ENCODE data around the gene IL10.

DNA sequence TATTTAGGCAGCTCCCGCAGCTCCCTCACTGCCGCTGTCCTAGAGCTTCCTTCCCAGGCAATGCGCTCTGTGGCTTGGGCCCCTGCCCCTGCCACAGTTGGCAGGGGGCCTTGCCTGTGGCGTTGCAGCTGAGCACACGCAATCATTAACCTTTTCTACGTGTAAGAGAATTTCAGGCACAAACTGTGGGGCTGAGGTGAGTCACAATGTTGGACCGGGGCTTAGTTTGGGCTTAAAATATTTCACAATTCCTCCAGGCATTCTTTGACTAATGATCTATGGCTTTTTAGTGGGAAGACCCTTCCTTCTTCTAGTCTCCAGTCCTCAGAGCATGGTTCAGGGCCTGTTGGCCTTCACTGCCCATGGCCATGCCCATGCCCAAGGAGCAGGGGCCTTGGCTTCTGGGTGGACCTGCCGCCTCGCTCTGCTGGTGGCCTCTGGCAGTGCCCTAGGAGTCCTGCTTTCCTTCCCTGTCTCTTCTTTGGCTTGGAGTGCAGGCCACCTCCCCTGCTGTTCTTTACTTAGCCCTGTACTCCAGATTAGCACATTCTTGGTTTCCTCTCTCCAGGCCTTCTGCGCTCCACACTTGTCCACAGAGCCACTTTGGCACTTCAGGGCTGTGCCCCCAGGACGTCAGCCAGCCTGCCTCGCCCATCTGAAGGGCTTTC lies 48.4 kb downstream of the IL10 start:
- TF ChIP-seq, protein P1, sequence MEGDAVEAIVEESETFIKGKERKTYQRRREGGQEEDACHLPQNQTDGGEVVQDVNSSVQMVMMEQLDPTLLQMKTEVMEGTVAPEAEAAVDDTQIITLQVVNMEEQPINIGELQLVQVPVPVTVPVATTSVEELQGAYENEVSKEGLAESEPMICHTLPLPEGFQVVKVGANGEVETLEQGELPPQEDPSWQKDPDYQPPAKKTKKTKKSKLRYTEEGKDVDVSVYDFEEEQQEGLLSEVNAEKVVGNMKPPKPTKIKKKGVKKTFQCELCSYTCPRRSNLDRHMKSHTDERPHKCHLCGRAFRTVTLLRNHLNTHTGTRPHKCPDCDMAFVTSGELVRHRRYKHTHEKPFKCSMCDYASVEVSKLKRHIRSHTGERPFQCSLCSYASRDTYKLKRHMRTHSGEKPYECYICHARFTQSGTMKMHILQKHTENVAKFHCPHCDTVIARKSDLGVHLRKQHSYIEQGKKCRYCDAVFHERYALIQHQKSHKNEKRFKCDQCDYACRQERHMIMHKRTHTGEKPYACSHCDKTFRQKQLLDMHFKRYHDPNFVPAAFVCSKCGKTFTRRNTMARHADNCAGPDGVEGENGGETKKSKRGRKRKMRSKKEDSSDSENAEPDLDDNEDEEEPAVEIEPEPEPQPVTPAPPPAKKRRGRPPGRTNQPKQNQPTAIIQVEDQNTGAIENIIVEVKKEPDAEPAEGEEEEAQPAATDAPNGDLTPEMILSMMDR (IDR thresholded peaks at IDR 0.05) = no peak
- TF ChIP-seq RCOR1 (IDR thresholded peaks at IDR 0.05; ENCODE audit: low read length) (no peak), POLR2AphosphoS5 (IDR thresholded peaks at IDR 0.05; ENCODE audit: low read depth, low read length) (no peak)
- TF ChIP-seq, protein P2, sequence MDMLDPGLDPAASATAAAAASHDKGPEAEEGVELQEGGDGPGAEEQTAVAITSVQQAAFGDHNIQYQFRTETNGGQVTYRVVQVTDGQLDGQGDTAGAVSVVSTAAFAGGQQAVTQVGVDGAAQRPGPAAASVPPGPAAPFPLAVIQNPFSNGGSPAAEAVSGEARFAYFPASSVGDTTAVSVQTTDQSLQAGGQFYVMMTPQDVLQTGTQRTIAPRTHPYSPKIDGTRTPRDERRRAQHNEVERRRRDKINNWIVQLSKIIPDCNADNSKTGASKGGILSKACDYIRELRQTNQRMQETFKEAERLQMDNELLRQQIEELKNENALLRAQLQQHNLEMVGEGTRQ (IDR thresholded peaks at IDR 0.05; ENCODE audit: borderline replicate concordance, low read depth, low read length) = no peak
- TF ChIP-seq, protein P3, sequence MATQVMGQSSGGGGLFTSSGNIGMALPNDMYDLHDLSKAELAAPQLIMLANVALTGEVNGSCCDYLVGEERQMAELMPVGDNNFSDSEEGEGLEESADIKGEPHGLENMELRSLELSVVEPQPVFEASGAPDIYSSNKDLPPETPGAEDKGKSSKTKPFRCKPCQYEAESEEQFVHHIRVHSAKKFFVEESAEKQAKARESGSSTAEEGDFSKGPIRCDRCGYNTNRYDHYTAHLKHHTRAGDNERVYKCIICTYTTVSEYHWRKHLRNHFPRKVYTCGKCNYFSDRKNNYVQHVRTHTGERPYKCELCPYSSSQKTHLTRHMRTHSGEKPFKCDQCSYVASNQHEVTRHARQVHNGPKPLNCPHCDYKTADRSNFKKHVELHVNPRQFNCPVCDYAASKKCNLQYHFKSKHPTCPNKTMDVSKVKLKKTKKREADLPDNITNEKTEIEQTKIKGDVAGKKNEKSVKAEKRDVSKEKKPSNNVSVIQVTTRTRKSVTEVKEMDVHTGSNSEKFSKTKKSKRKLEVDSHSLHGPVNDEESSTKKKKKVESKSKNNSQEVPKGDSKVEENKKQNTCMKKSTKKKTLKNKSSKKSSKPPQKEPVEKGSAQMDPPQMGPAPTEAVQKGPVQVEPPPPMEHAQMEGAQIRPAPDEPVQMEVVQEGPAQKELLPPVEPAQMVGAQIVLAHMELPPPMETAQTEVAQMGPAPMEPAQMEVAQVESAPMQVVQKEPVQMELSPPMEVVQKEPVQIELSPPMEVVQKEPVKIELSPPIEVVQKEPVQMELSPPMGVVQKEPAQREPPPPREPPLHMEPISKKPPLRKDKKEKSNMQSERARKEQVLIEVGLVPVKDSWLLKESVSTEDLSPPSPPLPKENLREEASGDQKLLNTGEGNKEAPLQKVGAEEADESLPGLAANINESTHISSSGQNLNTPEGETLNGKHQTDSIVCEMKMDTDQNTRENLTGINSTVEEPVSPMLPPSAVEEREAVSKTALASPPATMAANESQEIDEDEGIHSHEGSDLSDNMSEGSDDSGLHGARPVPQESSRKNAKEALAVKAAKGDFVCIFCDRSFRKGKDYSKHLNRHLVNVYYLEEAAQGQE (IDR thresholded peaks at IDR 0.05; ENCODE audit: low read depth, low read length) = no peak
